Keratinocyte (primary cell): ENCODE results near the gene GFAP.

Experiments used
- EZH2 ChIP-seq: IDR thresholded peaks from one replicate; pipeline ENCODE4 v1.6.1; 2012; ENCODE audit warnings: inconsistent platforms, mild to moderate bottlenecking, low read length, moderate library complexity
- TF ChIP-seq, protein P1 (sequence below), 3 experiments: IDR thresholded peaks in 1 of 3; conservative IDR thresholded peaks in 1 of 3; optimal IDR thresholded peaks in 1 of 3; 2 replicates in 2 of 3; 3 replicates in 1 of 3; pipeline versions ENCODE3 to v1.5.1; 2011; ENCODE audit warnings: low read length in 3 of 3, mild to moderate bottlenecking in 3 of 3, moderate library complexity in 2 of 3, control low read depth in 1 of 3, inconsistent platforms in 1 of 3; ENCODE audit not compliant: insufficient read depth in 2 of 3; ENCODE audit errors: extremely low read depth in 1 of 3

DNA sequence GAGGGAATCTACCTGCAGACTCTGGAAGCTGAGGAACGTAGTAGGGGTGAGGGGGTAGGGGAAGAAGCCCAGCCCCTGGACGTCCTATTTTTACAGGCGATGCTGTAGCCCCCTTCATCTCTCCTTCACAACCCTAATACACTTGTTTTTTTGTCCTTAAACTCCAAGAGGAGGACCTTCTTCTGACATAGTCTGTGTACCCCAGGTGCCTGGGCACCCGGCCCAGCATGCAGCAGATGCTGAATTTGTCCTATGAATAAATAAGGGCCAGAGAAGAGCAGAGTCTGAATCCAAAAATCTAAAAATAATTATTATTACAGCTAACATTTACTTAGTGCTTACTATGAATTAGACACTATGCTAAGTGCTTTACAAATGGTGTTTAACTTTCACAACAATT is 27.2 kb upstream of the GFAP start:
- TF ChIP-seq EZH2 = no peak
- TF ChIP-seq, protein P1, sequence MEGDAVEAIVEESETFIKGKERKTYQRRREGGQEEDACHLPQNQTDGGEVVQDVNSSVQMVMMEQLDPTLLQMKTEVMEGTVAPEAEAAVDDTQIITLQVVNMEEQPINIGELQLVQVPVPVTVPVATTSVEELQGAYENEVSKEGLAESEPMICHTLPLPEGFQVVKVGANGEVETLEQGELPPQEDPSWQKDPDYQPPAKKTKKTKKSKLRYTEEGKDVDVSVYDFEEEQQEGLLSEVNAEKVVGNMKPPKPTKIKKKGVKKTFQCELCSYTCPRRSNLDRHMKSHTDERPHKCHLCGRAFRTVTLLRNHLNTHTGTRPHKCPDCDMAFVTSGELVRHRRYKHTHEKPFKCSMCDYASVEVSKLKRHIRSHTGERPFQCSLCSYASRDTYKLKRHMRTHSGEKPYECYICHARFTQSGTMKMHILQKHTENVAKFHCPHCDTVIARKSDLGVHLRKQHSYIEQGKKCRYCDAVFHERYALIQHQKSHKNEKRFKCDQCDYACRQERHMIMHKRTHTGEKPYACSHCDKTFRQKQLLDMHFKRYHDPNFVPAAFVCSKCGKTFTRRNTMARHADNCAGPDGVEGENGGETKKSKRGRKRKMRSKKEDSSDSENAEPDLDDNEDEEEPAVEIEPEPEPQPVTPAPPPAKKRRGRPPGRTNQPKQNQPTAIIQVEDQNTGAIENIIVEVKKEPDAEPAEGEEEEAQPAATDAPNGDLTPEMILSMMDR (optimal IDR thresholded peaks at IDR 0.05 in 1 of 3, IDR thresholded peaks at IDR 0.05 in 1 of 3, conservative IDR thresholded peaks at IDR 0.05 in 1 of 3; ENCODE audit: extremely low read depth in 1 of 3, insufficient read depth in 2 of 3, low read length in 3 of 3) = no peak
